Measurements from ENCODE around the gene SLCO4C1. TPM values are rescaled to one million over a fixed set of nuclear protein-coding genes. Genes with fewer than 3 reads are reported as not detected.

The SLCO4C1 gene
- total and polyA plus RNA-seq, 2 of the 13 experiments (the other 11 are each of a cell fraction or from before 2014, with no cell fraction given) = 1.3 to 7.8 TPM

GRCh38 chr5:102309586-102309985, 13.5 kb upstream of the SLCO4C1 start:
- FAIRE-seq = no peak
- intact Hi-C loops (cut with micrococcal nuclease; ENCODE audit: unreplicated experiment) = no loop called here
- no peak for DNase-seq (ENCODE audit: low spot score)

GRCh38 chr5:102307232-102307631, 11.1 kb upstream of the SLCO4C1 start:
- FAIRE-seq (no peak), DNase-seq (ENCODE audit: low spot score) (no peak), ATAC-seq (no peak)
- POLR2A ChIA-PET = no interaction called here
- H3K4me3 ChIP-seq (replicated peaks in 1 of 3; ENCODE audit: insufficient read depth in 1 of 3, low read depth in 2 of 3, low read length in 3 of 3) = no peak overlapping the region
- H3K27me3 ChIP-seq (ENCODE audit: control insufficient read depth in 1 of 2, insufficient read depth in 2 of 2, low read length in 2 of 2) = peaks cover 0 to 3% of the 10 kb centered on the region in 2 experiments; a peak in 1 of 5 replicates
- H2AFZ ChIP-seq (ENCODE audit: low read length) = no peak overlapping the region
- no TSS peak for BruUV-seq (replicated peaks)
- in situ Hi-C loops (cut with HindIII; ENCODE audit: extremely low pct_ligation_motif_present, low pct_unique_long_range_greater_than_20kb) = no loop called here
- no peaks in the 10 kb centered on the region for H3K9me3 ChIP-seq (ENCODE audit: low read length)
- H3K36me3 ChIP-seq (replicated peaks in 1 of 2; ENCODE audit: control insufficient read depth in 1 of 2, insufficient read depth in 2 of 2, low read length in 2 of 2) = no peaks in the 10 kb centered on the region
- CTCF ChIA-PET (ENCODE audit: low intra/inter-chr PET ratio, low total read pairs) = no interaction called here
- intact Hi-C loops (cut with micrococcal nuclease; ENCODE audit: unreplicated experiment) = no loop called here
- no peak overlapping the region for H3K9ac ChIP-seq (ENCODE audit: insufficient read depth, low read depth, low read length)
- no peaks in the 10 kb centered on the region for H3K4me1 ChIP-seq (ENCODE audit: insufficient read depth, low read length)
- no peaks in the 10 kb centered on the region for H3K79me2 ChIP-seq (ENCODE audit: insufficient read depth, low read length)
- no peak overlapping the region for H3K4me2 ChIP-seq (ENCODE audit: low read depth, low read length)
- H4K20me1 ChIP-seq (ENCODE audit: insufficient read depth, low read length) = no peaks in the 10 kb centered on the region
- no peak overlapping the region for H3K27ac ChIP-seq (ENCODE audit: extremely low read length, insufficient read depth, low read length)
- no peak for TF ChIP-seq ZNF740 (CRISPR knock-in tag; IDR thresholded peaks at IDR 0.05)
- TF ChIP-seq, protein P1, sequence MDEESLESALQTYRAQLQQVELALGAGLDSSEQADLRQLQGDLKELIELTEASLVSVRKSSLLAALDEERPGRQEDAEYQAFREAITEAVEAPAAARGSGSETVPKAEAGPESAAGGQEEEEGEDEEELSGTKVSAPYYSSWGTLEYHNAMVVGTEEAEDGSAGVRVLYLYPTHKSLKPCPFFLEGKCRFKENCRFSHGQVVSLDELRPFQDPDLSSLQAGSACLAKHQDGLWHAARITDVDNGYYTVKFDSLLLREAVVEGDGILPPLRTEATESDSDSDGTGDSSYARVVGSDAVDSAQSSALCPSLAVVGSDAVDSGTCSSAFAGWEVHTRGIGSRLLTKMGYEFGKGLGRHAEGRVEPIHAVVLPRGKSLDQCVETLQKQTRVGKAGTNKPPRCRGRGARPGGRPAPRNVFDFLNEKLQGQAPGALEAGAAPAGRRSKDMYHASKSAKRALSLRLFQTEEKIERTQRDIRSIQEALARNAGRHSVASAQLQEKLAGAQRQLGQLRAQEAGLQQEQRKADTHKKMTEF (CRISPR knock-in tag; IDR thresholded peaks at IDR 0.05) = no peak
- TF ChIP-seq GTF2F1 (IDR thresholded peaks at IDR 0.05; ENCODE audit: low read length) = no peak
- no peak for TF ChIP-seq ZFY (CRISPR knock-in tag; IDR thresholded peaks at IDR 0.05)
- no peak for TF ChIP-seq KLF16 (CRISPR knock-in tag; IDR thresholded peaks at IDR 0.05)
- no peak for TF ChIP-seq MAX (IDR thresholded peaks at IDR 0.05)
- no peak for TF ChIP-seq HIVEP1 (CRISPR knock-in tag; IDR thresholded peaks at IDR 0.05)
- no peak for TF ChIP-seq ATF1 (CRISPR knock-in tag; IDR thresholded peaks at IDR 0.05)
- TF ChIP-seq ISL2 (CRISPR knock-in tag; IDR thresholded peaks at IDR 0.05) = no peak
- no peak for TF ChIP-seq ERF (CRISPR knock-in tag; IDR thresholded peaks at IDR 0.05)
- TF ChIP-seq, protein P2, sequence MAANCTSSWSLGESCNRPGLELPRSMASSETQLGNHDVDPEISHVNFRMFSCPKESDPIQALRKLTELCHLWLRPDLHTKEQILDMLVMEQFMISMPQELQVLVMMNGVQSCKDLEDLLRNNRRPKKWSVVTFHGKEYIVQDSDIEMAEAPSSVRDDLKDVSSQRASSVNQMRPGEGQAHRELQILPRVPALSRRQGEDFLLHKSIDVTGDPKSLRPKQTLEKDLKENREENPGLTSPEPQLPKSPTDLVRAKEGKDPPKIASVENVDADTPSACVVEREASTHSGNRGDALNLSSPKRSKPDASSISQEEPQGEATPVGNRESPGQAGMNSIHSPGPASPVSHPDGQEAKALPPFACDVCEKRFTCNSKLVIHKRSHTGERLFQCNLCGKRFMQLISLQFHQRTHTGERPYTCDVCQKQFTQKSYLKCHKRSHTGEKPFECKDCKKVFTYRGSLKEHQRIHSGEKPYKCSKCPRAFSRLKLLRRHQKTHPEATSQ (CRISPR knock-in tag; IDR thresholded peaks at IDR 0.05; ENCODE audit: borderline replicate concordance) = no peak

More at GRCh38 chr5:102309586-102309985, 13.5 kb upstream of the SLCO4C1 start:
- ATAC-seq = no peak
- no peaks in the 10 kb centered on the region for H4K20me1 ChIP-seq (ENCODE audit: insufficient read depth, low read length)
- no peaks in the 10 kb centered on the region for H3K36me3 ChIP-seq (replicated peaks in 1 of 2; ENCODE audit: control insufficient read depth in 1 of 2, insufficient read depth in 2 of 2, low read length in 2 of 2)
- ChIA-PET CTCF (ENCODE audit: low intra/inter-chr PET ratio, low total read pairs) (no interaction called here), POLR2A (no interaction called here)
- BruUV-seq (replicated peaks) = no TSS peak
- TF ChIP-seq ZNF629 (CRISPR knock-in tag; conservative IDR thresholded peaks at IDR 0.05) = no peak
- TF ChIP-seq ZC3H13 (CRISPR knock-in tag; IDR thresholded peaks at IDR 0.05) = no peak
- no peak for TF ChIP-seq IKZF1 (IDR thresholded peaks at IDR 0.05)
- no peak for TF ChIP-seq NBN (conservative IDR thresholded peaks at IDR 0.05)
- TF ChIP-seq, protein P3, sequence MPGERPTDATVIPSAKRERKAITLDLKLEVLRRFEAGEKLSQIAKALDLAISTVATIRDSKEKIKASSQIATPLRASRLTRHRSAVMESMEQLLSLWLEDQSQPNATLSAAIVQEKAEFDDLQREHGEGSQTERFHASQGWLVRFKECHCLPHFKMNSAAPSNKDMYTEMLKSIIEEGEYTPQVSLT (CRISPR knock-in tag; IDR thresholded peaks at IDR 0.05; ENCODE audit: borderline replicate concordance, low read depth) = no peak
- TF ChIP-seq ZNF672 (CRISPR knock-in tag; IDR thresholded peaks at IDR 0.05) = no peak
- no peak for TF ChIP-seq ZNF747 (CRISPR knock-in tag; IDR thresholded peaks at IDR 0.05; ENCODE audit: borderline replicate concordance)
- 43% methylated on average over 3 of the region's 3 CpGs for WGBS (ENCODE audit: low lambda C conversion rate)
- no peak overlapping the region for H3K4me2 ChIP-seq (ENCODE audit: low read depth, low read length)
- H3K27me3 ChIP-seq (ENCODE audit: control insufficient read depth in 1 of 2, insufficient read depth in 2 of 2, low read length in 2 of 2) = peaks cover 0 to 2% of the 10 kb centered on the region in 2 experiments; a peak in 1 of 5 replicates
- H3K27ac ChIP-seq (ENCODE audit: extremely low read length, insufficient read depth, low read length) = no peak overlapping the region
- H3K4me1 ChIP-seq (ENCODE audit: insufficient read depth, low read length) = no peaks in the 10 kb centered on the region
- H3K4me3 ChIP-seq (replicated peaks in 1 of 3; ENCODE audit: insufficient read depth in 1 of 3, low read depth in 2 of 3, low read length in 3 of 3) = no peak overlapping the region
- H3K9me3 ChIP-seq (ENCODE audit: low read length) = no peaks in the 10 kb centered on the region
- no peak overlapping the region for H3K9ac ChIP-seq (ENCODE audit: insufficient read depth, low read depth, low read length)
- in situ Hi-C loops (cut with HindIII; ENCODE audit: extremely low pct_ligation_motif_present, low pct_unique_long_range_greater_than_20kb) = no loop called here
- no peak overlapping the region for H2AFZ ChIP-seq (ENCODE audit: low read length)
- H3K79me2 ChIP-seq (ENCODE audit: insufficient read depth, low read length) = no peaks in the 10 kb centered on the region
